ENCODE results near the gene IGFBP7.

DNA sequence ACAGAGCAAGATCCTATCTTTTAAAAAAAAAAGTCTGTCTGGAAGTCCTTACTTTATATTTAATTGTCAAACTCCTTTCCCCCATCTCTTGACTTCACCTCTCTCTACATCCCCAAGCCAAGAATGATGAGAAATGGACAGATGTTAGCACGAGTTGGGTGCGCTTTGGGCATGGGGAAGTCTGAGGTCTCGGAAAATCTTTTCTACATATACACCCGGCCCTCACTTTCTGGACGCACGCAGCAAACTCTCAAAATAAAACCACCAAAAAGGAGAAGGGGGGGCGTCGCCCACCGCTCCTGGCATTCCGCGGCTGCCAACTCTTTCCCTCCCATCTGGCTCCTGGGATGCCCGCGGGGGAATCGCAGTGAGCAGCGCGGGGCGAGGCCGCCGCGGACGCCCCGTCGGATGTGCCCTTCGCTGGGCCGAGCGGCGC, 756 bp downstream of the IGFBP7 start:
- TF ChIP-seq FOXP2 (optimal IDR thresholded peaks at IDR 0.05; ENCODE audit: borderline replicate concordance, extremely low read depth, extremely low read length, insufficient read depth) (no peak), SIN3A (IDR thresholded peaks at IDR 0.05; ENCODE audit: borderline replicate concordance, insufficient read depth, low read length) (no peak), POLR2AphosphoS5 (IDR thresholded peaks at IDR 0.05; ENCODE audit: low read depth, low read length) (no peak), TAF1 (IDR thresholded peaks at IDR 0.05; ENCODE audit: borderline replicate concordance, insufficient read depth, low read length) (no peak)
- TF ChIP-seq, protein P1, sequence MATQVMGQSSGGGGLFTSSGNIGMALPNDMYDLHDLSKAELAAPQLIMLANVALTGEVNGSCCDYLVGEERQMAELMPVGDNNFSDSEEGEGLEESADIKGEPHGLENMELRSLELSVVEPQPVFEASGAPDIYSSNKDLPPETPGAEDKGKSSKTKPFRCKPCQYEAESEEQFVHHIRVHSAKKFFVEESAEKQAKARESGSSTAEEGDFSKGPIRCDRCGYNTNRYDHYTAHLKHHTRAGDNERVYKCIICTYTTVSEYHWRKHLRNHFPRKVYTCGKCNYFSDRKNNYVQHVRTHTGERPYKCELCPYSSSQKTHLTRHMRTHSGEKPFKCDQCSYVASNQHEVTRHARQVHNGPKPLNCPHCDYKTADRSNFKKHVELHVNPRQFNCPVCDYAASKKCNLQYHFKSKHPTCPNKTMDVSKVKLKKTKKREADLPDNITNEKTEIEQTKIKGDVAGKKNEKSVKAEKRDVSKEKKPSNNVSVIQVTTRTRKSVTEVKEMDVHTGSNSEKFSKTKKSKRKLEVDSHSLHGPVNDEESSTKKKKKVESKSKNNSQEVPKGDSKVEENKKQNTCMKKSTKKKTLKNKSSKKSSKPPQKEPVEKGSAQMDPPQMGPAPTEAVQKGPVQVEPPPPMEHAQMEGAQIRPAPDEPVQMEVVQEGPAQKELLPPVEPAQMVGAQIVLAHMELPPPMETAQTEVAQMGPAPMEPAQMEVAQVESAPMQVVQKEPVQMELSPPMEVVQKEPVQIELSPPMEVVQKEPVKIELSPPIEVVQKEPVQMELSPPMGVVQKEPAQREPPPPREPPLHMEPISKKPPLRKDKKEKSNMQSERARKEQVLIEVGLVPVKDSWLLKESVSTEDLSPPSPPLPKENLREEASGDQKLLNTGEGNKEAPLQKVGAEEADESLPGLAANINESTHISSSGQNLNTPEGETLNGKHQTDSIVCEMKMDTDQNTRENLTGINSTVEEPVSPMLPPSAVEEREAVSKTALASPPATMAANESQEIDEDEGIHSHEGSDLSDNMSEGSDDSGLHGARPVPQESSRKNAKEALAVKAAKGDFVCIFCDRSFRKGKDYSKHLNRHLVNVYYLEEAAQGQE (IDR thresholded peaks at IDR 0.05; ENCODE audit: insufficient read depth in 1 of 2, low read depth in 2 of 2, low read length in 2 of 2) = no peak
